ENCODE results near the gene BCR.
A peak's percentile ranks its signal among the peaks of the same experiment; 100 is the strongest.

The BCR gene

DNA sequence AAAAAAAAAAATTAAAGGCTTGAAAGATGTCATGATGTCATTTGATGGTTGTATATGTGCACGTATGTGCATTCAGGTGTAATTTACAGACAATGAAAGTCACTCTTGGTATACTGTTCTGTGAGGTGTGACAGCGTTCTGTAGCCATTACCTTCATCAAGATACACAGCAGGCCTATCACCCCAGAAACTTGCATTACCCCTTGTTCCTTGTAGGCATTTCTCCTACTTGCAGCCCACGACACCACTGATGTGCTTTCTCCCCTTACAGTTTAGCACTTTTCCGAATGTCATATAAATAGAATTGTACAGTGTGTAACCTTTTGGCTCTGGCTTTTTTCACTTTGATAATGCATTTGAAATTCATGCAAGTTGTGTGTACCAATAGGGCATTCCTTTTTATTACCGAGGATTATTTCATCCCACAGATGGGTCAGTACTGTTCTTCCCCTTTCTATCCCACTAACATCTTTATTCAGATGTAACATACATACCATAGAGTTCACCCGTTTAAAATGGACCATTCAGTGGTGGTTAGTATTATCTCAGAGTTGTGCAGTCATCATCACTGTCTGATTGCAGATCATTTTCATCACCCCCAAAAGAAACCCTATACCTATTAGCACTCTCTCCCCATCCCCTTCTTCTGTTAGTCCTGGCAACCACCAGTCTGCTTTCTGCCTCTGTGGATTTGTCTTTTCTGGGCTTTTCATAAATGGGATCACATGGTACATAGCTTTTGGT, 30.3 kb downstream of the BCR start:
- Histone ChIP-seq H3K4me1 (ENCODE audit: insufficient read depth, poor library complexity, severe bottlenecking) (peaks cover 14% of the 10 kb centered on the region), H3K36me3 (ENCODE audit: low read depth) (peaks cover 3% of the 10 kb centered on the region; the same call in 1 of the 2 replicates), H3K9me3 (ENCODE audit: severe bottlenecking) (peaks cover 3% of the 10 kb centered on the region), H3K27ac (ENCODE audit: poor library complexity, severe bottlenecking) (no peak overlapping the region), H3K27me3 (ENCODE audit: insufficient read depth, poor library complexity, severe bottlenecking) (no peaks in the 10 kb centered on the region), H3K4me3 (ENCODE audit: severe bottlenecking) (no peak overlapping the region)
- ATAC-seq (ENCODE audit: low read depth) (no peak), DNase-seq (ENCODE audit: low spot score) (no peak)
- TF ChIP-seq, protein P1, sequence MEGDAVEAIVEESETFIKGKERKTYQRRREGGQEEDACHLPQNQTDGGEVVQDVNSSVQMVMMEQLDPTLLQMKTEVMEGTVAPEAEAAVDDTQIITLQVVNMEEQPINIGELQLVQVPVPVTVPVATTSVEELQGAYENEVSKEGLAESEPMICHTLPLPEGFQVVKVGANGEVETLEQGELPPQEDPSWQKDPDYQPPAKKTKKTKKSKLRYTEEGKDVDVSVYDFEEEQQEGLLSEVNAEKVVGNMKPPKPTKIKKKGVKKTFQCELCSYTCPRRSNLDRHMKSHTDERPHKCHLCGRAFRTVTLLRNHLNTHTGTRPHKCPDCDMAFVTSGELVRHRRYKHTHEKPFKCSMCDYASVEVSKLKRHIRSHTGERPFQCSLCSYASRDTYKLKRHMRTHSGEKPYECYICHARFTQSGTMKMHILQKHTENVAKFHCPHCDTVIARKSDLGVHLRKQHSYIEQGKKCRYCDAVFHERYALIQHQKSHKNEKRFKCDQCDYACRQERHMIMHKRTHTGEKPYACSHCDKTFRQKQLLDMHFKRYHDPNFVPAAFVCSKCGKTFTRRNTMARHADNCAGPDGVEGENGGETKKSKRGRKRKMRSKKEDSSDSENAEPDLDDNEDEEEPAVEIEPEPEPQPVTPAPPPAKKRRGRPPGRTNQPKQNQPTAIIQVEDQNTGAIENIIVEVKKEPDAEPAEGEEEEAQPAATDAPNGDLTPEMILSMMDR (IDR thresholded peaks at IDR 0.05; ENCODE audit: poor library complexity, severe bottlenecking): no peak

DNA sequence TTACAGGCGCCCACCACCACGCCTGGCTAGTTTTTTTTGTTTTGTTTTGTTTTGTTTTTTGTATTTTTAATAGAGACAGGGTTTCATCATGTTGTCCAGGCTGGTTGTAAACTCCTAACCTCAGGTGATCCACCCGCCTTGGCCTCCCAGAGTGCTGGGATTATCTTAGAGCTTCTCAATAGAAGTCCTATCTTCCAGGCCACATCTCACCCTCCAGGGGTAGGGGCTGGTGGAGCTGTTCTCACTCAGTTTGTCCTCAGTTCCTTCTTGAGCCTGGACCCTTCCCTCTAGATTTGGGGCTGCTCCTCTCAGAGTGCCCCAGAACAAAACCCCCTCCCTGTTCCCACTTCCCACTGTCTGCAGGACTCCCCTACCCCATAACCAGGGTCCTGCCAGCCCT, 31.3 kb downstream of the BCR start:
- ATAC-seq (ENCODE audit: low read depth): no peak
- no peak overlapping the region for H3K27ac ChIP-seq (ENCODE audit: poor library complexity, severe bottlenecking)
- peaks cover 6% of the 10 kb centered on the region for H3K9me3 ChIP-seq (ENCODE audit: severe bottlenecking)
- DNase-seq (ENCODE audit: low spot score): no peak
- TF ChIP-seq, protein P1 (IDR thresholded peaks at IDR 0.05; ENCODE audit: poor library complexity, severe bottlenecking): no peak
- peaks cover 20% of the 10 kb centered on the region for H3K4me1 ChIP-seq (ENCODE audit: insufficient read depth, poor library complexity, severe bottlenecking)
- no peaks in the 10 kb centered on the region for H3K27me3 ChIP-seq (ENCODE audit: insufficient read depth, poor library complexity, severe bottlenecking)
- no peaks in the 10 kb centered on the region for H3K36me3 ChIP-seq (ENCODE audit: low read depth)
- H3K4me3 ChIP-seq (ENCODE audit: severe bottlenecking): no peak overlapping the region

DNA sequence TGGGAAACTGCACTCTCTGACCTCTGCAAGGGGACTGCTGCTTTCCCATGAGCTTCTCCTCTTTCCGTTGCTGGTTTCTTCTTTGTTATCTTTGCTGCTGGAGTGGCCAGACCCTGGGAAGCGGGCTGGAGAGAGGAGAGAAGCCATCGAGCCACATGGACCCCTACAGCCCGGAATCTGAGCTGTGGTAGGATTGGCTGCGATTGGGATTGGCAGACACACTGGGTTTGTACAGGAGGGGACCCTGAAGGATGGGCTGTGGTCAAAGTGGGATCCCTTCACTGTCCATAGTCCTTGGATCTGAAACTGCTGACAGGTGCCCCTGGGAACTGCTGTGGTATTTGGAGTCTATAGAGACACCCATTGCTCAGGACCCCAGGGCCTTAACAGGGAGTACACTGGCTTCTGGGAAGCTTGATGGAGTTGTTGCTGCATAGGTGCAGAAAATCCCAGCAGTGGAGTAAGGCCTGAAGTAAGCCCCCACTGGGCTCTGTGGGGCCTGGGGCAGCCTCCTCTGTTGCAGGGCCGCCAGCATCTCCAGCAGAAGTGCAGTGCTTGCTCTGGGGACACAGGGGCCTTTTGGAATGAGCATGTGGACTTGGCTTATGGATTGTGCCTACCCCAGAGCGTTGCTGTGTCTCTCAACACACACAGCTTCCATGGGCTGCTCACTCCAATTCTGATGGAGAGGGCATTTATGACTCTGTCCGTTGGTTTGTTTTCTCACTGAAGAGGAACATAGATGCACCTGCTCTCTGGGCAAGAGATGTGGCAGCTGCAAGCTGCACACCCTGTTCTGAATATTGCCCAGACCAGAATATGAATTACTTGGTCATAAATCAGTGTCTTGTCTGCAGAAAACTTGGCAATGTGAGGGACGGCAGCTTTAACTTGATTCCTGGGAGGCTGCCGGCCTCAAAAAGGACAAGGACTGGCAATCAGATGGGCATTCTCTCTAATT, 32.0 kb downstream of the BCR start:
- Histone ChIP-seq H3K4me1 (ENCODE audit: insufficient read depth, poor library complexity, severe bottlenecking) (peaks cover 26% of the 10 kb centered on the region), H3K27ac (ENCODE audit: poor library complexity, severe bottlenecking) (peak overlapping the region; percentile 1), H3K4me3 (ENCODE audit: severe bottlenecking) (no peak overlapping the region), H3K9me3 (ENCODE audit: severe bottlenecking) (peaks cover 6% of the 10 kb centered on the region), H3K27me3 (ENCODE audit: insufficient read depth, poor library complexity, severe bottlenecking) (no peaks in the 10 kb centered on the region), H3K36me3 (ENCODE audit: low read depth) (no peaks in the 10 kb centered on the region)
- TF ChIP-seq, protein P1 (IDR thresholded peaks at IDR 0.05; ENCODE audit: poor library complexity, severe bottlenecking): no peak
- ATAC-seq (ENCODE audit: low read depth) (no peak), DNase-seq (ENCODE audit: low spot score) (peak; percentile 10)

DNA sequence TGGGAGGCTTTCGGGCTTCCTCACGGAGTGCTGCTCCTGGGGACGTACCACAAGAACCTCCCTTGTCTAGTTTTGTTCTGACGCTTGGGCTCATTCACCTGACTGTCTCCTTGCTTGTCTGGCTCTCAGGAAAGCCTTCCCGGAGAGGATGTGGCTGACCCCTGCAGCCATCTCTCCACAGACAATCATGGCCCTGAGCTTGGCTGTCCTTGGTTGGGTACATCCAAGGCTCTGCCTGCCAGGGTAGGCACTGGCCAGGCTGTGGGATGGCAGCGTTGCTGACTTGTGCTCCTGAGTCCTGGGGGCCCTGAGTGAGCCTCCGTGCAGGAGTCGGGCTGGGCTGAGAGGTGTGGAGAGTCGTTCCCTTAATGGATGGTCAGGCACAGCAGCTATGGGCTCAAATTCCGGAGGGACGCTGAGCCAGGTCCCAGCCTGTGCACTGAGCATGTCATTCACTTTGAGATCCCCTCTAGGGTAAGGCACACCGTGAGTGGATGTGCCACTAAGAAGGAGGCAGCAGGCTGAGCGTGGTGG, 32.8 kb downstream of the BCR start:
- ATAC-seq (ENCODE audit: low read depth) (no peak), DNase-seq (ENCODE audit: low spot score) (peak; percentile 33)
- Histone ChIP-seq H3K36me3 (ENCODE audit: low read depth) (no peaks in the 10 kb centered on the region), H3K27me3 (ENCODE audit: insufficient read depth, poor library complexity, severe bottlenecking) (no peaks in the 10 kb centered on the region), H3K4me1 (ENCODE audit: insufficient read depth, poor library complexity, severe bottlenecking) (peaks cover 32% of the 10 kb centered on the region), H3K4me3 (ENCODE audit: severe bottlenecking) (no peak overlapping the region), H3K27ac (ENCODE audit: poor library complexity, severe bottlenecking) (peak overlapping the region; percentile 1), H3K9me3 (ENCODE audit: severe bottlenecking) (peaks cover 6% of the 10 kb centered on the region)
- TF ChIP-seq, protein P1 (IDR thresholded peaks at IDR 0.05; ENCODE audit: poor library complexity, severe bottlenecking): no peak
